Measurements from ENCODE around the gene CDK2AP2.

Gene CDK2AP2

DNA sequence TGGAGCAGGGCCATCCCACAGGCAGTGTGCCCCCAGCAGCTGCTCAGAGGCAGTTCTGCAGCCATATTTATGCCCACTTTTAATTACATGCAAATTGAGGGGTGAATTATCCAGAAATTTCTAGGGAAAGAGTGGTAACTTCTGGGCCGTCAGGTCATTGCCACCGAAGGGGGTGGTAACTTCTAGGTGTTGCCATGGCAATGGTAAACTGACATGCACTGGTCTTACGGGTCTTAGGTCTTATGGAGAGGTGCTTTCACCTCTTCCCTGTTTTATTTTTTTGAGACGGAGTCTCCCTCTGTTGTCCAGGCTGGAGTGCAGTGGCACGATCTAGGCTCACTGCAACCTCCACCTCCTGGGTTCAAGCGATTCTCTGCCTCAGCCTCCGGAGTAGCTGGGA, 35.1 kb downstream of the CDK2AP2 start:
- TF ChIP-seq, protein P1, sequence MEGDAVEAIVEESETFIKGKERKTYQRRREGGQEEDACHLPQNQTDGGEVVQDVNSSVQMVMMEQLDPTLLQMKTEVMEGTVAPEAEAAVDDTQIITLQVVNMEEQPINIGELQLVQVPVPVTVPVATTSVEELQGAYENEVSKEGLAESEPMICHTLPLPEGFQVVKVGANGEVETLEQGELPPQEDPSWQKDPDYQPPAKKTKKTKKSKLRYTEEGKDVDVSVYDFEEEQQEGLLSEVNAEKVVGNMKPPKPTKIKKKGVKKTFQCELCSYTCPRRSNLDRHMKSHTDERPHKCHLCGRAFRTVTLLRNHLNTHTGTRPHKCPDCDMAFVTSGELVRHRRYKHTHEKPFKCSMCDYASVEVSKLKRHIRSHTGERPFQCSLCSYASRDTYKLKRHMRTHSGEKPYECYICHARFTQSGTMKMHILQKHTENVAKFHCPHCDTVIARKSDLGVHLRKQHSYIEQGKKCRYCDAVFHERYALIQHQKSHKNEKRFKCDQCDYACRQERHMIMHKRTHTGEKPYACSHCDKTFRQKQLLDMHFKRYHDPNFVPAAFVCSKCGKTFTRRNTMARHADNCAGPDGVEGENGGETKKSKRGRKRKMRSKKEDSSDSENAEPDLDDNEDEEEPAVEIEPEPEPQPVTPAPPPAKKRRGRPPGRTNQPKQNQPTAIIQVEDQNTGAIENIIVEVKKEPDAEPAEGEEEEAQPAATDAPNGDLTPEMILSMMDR (IDR thresholded peaks at IDR 0.05; ENCODE audit: poor library complexity, severe bottlenecking): no peak
- Histone ChIP-seq H3K4me3 (ENCODE audit: severe bottlenecking) (no peak overlapping the region), H3K9me3 (ENCODE audit: severe bottlenecking) (no peaks in the 10 kb centered on the region), H3K4me1 (ENCODE audit: insufficient read depth, poor library complexity, severe bottlenecking) (no peaks in the 10 kb centered on the region), H3K27ac (ENCODE audit: poor library complexity, severe bottlenecking) (no peak overlapping the region), H3K27me3 (ENCODE audit: insufficient read depth, poor library complexity, severe bottlenecking) (no peaks in the 10 kb centered on the region), H3K36me3 (ENCODE audit: low read depth) (no peaks in the 10 kb centered on the region)
- ATAC-seq (ENCODE audit: low read depth) (no peak), DNase-seq (ENCODE audit: low spot score) (no peak)

DNA sequence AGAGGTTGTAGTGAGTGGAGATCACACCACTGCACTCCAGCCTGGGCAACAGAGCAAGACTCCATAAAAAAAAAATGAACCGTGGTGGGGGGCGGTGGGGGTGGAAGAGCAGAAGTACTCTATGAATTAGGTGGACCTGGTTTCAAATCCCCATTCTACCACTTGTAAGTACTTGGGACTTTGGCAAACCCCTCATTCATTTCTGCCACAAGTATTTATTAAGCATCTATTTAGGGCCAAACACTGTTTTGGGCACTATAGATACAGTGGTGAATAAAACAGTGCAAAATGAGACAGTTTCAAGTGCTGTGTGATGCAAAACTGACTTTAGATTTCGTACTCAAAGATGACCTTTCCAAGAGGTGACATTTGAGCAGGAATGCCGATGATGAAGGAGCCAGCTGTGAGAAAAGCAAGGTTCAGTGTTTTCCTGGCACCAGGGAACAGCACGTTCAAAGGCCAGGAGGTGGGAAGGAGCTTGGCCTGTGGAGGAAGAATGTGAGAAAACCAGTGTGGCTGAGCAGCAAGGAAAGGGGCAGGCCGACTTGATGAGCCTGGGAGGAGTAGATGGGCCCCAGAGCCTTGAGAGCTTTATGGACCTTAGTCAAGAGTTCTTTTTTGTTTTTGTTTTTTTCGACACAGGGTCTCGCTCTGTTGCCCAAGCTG, 37.5 kb downstream of the CDK2AP2 start:
- no peak overlapping the region for H3K4me3 ChIP-seq (ENCODE audit: severe bottlenecking)
- no peaks in the 10 kb centered on the region for H3K27me3 ChIP-seq (ENCODE audit: insufficient read depth, poor library complexity, severe bottlenecking)
- DNase-seq (ENCODE audit: low spot score): no peak
- no peaks in the 10 kb centered on the region for H3K9me3 ChIP-seq (ENCODE audit: severe bottlenecking)
- ATAC-seq (ENCODE audit: low read depth): no peak
- TF ChIP-seq, protein P1 (IDR thresholded peaks at IDR 0.05; ENCODE audit: poor library complexity, severe bottlenecking): no peak
- H3K4me1 ChIP-seq (ENCODE audit: insufficient read depth, poor library complexity, severe bottlenecking): no peaks in the 10 kb centered on the region
- H3K27ac ChIP-seq (ENCODE audit: poor library complexity, severe bottlenecking): no peak overlapping the region
- H3K36me3 ChIP-seq (ENCODE audit: low read depth): no peaks in the 10 kb centered on the region

DNA sequence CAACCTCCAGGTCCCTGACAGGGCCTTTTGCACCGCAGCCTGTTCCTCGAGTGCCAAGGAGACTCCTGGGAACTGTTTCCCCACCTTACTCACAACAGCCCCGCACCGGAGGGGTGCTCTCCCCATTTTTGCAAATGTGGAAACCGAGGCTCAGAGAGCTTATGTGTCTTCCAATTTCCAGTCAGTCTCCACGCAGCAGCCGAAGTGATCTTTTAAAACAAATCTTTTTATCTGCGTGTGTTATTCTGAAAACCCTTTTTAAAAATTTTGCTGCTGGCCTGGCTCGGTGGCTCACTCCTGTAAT, 38.5 kb downstream of the CDK2AP2 start:
- no peaks in the 10 kb centered on the region for H3K4me1 ChIP-seq (ENCODE audit: insufficient read depth, poor library complexity, severe bottlenecking)

DNA sequence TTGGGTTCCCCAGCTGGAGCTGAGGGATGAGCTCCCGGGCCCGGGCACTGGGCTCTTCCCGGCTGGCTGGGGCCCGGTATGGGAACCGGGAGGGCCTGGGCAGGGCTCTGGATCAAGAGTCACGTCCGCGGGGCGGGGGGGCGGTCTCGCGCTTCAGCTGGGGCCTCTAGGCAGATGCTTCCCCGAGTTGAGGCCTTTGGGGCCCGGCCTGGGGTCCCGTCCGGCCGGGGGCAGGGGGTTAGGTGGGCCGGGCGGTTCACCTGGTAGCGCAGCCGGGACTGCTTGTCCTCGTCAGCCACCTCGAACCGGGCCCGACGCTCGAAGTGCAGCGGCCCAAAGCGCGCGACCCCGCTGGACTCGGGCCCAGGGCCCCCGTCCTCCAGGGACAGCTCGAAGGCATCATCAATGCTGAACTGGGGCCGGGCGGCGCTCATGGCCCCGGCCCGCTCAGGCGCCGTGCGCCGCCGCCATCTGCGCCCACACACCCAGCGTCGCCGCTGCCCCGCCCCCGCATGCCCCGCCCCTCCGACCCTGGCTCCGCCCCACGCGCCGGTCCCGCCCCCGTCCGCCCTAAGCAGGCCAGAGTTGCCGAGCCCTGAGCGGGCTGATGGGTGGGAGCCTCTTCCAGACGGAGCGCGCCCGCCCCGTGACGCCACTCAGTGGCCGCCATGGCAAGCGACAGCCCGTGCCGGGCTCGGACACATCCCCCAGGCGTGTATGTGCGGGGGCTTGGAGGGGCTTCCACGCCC, 39.0 kb downstream of the CDK2AP2 start, which contains the start of gene TMEM134:
TMEM134 (minus strand) TSS at position 493 of the 749 bp plus-strand sequence; CDS start at position 434, 59 bp downstream.
- TF ChIP-seq, protein P1 (IDR thresholded peaks at IDR 0.05; ENCODE audit: poor library complexity, severe bottlenecking): peak; percentile 61
- Histone ChIP-seq H3K27ac (ENCODE audit: poor library complexity, severe bottlenecking) (peak within 1 kb of the TSS; percentile 76), H3K4me1 (ENCODE audit: insufficient read depth, poor library complexity, severe bottlenecking) (peaks cover 5% of the 10 kb centered on the region), H3K9me3 (ENCODE audit: severe bottlenecking) (no peaks in the 10 kb centered on the region), H3K4me3 (ENCODE audit: severe bottlenecking) (peak within 1 kb of the TSS; percentile 93), H3K27me3 (ENCODE audit: insufficient read depth, poor library complexity, severe bottlenecking) (no peaks in the 10 kb centered on the region), H3K36me3 (ENCODE audit: low read depth) (no peaks in the 10 kb centered on the region)
- DNase-seq (ENCODE audit: low spot score) (peak; percentile 88), ATAC-seq (ENCODE audit: low read depth) (peak; percentile 64)

More for the DNA sequence above, 38.5 kb downstream of the CDK2AP2 start:
- TF ChIP-seq, protein P1 (IDR thresholded peaks at IDR 0.05; ENCODE audit: poor library complexity, severe bottlenecking): peak; percentile 32
- no peaks in the 10 kb centered on the region for H3K36me3 ChIP-seq (ENCODE audit: low read depth)
- H3K27ac ChIP-seq (ENCODE audit: poor library complexity, severe bottlenecking): peak overlapping the region; percentile 76
- ATAC-seq (ENCODE audit: low read depth) (no peak), DNase-seq (ENCODE audit: low spot score) (no peak)
- H3K9me3 ChIP-seq (ENCODE audit: severe bottlenecking): no peaks in the 10 kb centered on the region
- H3K27me3 ChIP-seq (ENCODE audit: insufficient read depth, poor library complexity, severe bottlenecking): no peaks in the 10 kb centered on the region
- peak overlapping the region; percentile 93 for H3K4me3 ChIP-seq (ENCODE audit: severe bottlenecking)

DNA sequence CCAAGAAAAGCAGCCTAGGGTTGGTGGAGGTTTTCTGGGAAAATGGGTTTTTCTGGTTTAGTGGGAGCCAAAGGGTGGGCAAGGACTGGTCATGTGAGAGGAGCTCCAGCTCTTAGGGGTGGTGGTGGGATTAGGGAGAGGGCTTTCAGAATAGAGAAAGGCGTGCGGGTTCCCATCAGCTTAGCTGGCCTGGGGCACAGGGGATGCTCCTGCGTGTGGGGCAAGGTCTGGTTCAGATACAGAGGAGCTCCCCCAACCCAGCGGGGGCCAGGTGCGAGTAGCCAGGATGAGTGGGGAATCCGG, 39.6 kb downstream of the CDK2AP2 start:
- ATAC-seq (ENCODE audit: low read depth) (peak; percentile 1; the same call in 2 of the 3 replicates), DNase-seq (ENCODE audit: low spot score) (no peak)
- H3K4me1 ChIP-seq (ENCODE audit: insufficient read depth, poor library complexity, severe bottlenecking): peaks cover 10% of the 10 kb centered on the region
- H3K27ac ChIP-seq (ENCODE audit: poor library complexity, severe bottlenecking): peak overlapping the region; percentile 76
- H3K9me3 ChIP-seq (ENCODE audit: severe bottlenecking): no peaks in the 10 kb centered on the region
- H3K4me3 ChIP-seq (ENCODE audit: severe bottlenecking): peak overlapping the region; percentile 93
- TF ChIP-seq, protein P1 (IDR thresholded peaks at IDR 0.05; ENCODE audit: poor library complexity, severe bottlenecking): no peak
- no peaks in the 10 kb centered on the region for H3K27me3 ChIP-seq (ENCODE audit: insufficient read depth, poor library complexity, severe bottlenecking)
- no peaks in the 10 kb centered on the region for H3K36me3 ChIP-seq (ENCODE audit: low read depth)
